T-helper 2 cell (primary cell): ENCODE measurements around the gene FECH.
"Not testable (repeated sequence)": the region's sequence is repeated elsewhere in the genome, so short reads cannot be mapped to it uniquely, and the experiment has no call there.

ENCODE experiments used
- DNase-seq, 5 experiments: peaks; one replicate each; pipeline versions ENCODE4 v3.0.0 to v3.0.0-alpha.2; 2012 to 2022

FECH gene

GRCh38 chr18:57529151-57529550 lies 57.4 kb downstream of the FECH start:
- no peak for DNase-seq

- DNase-seq, result no peak
These were observed 58.8 kb downstream of the FECH start for GRCh38 chr18:57527556-57528229.

GRCh38 chr18:57523171-57523956 lies 63.1 kb downstream of the FECH start:
- no peak for DNase-seq

- not testable (repeated sequence) for DNase-seq
These were observed 64.2 kb downstream of the FECH start for GRCh38 chr18:57522348-57522747.

GRCh38 chr18:57519668-57520424 lies 66.7 kb downstream of the FECH start:
- DNase-seq, result no peak

GRCh38 chr18:57518533-57518932 lies 68.0 kb downstream of the FECH start:
- DNase-seq, result no peak

GRCh38 chr18:57516056-57516455 lies 70.4 kb downstream of the FECH start:
- DNase-seq, result no peak

GRCh38 chr18:57505231-57505630 lies 81.3 kb downstream of the FECH start:
- DNase-seq, result no peak

- DNase-seq, result no peak
These were observed 83.9 kb downstream of the FECH start for GRCh38 chr18:57502624-57503023.

- no peak for DNase-seq
These were observed 87.7 kb downstream of the FECH start for GRCh38 chr18:57498682-57499256.
